ENCODE data around the gene PARD3B.

PARD3B gene

GRCh38 chr2:204898928-204899640, 353.8 kb downstream of the PARD3B start:
- DNase-seq (ENCODE audit: low spot score), result no peak

DNA sequence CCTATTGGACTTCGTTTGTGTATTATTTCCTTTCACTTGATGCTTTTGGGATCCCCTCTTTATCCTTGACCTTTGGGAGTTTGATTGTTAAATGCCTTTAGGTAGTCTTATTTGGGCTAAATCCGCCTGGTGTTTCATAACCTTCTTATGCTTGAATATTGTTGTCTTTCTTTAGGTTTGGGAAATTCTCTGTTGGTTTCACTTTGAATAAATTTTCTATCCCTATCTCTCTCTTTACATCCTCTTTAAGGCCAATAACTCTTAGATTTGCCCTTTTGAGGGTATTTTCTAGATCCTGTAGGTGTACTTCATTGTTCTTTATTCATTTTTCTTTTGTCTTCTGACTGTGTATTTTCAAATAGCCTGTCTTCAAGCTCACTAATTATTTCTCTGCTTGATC, 354.7 kb downstream of the PARD3B start:
- DNase-seq (ENCODE audit: low spot score), result no peak

- no peak for DNase-seq (ENCODE audit: low spot score)
These were observed 355.2 kb downstream of the PARD3B start for GRCh38 chr2:204900487-204900886.

DNA sequence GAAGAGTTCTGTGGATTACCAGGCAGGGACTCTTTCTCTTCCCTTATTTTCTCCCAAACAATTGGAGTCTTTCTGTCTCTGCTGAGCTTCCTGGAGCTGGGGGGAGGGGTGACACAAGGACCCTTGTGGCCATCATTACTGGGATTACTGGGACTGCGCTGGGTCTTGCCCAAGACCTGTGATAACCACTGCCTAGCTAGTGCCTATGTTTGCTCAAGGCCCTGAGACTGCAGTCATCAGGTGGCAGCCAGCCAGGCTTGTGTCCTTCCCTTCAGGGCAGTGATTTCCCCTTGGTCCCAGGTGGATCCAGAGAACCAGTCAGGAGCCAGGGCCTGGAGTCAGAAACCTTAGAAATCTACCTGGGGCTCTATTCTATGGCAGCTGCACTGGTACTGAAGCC, 355.6 kb downstream of the PARD3B start:
- DNase-seq (ENCODE audit: low spot score), result no peak

DNA sequence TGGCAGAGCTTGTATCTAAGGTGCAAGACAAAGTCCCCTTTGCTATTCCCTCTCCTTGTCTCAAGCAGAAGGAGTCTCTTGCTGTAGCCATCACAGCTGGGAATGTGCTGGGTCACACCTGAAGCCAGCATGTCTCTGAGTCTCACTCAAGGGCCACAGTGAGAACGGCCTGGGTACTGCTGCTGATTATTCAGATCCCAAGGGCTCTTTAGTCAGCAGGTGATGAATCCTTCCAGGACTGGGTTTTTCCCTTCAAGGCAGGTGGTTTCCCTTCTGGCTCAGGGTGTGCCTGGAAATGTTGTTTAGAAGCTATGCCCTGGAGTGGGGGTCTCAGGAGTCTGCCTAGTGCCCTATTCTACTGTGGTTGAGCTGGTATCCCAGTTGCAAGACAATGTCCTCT, 356.3 kb downstream of the PARD3B start:
- DNase-seq (ENCODE audit: low spot score), result no peak

DNA sequence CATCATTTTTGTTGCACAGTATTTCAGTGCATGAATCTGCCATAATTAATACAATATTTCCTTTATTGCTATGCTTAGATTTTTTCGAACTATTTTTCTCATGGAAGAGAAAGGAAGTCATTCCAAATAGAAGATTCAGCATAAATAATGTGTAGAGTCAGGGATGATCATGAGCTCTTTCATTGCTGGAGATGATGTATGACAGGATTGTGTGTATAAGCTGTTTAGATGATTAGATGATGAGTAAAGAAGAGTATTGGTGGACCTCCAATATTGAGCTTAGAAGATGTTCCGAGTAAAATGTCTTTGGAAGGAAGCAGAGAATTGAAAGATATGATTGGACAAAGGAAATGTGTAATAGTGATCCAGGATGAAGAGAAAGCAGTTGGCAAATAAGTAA, 364.5 kb downstream of the PARD3B start:
- DNase-seq (ENCODE audit: low spot score), result no peak

- DNase-seq (ENCODE audit: low spot score), result no peak
These were observed 368.0 kb downstream of the PARD3B start for GRCh38 chr2:204913312-204913711.

DNA sequence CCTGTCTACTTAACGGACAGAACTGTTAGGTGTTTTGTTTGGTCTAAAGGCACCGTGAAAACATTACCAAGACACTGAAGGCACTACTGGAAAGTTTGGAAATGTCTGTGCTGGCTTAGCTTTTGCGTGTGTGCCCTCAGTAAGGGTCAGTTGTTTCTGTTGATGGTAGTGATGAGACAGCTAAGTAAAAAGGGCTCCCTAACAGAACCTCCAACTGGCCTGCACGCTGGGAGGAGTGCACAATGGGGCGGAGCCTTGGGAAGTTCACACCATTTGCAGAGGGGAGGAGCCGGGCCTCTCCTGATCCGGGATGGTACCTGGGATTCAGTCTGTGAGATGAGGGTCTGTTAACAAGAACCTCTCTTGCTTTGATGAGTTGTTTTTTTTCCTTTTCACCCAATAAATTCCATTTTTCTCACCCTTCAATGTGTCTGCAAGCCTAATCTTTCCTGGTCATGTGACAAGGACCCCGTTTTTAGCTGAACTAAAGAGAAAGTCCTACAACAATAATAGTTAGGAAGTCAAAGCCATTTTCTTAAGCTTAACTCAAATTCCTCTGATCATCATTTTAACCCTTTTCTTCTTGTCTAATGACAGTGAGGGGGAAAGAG, 368.7 kb downstream of the PARD3B start:
- DNase-seq (ENCODE audit: low spot score), result no peak

GRCh38 chr2:204914708-204915107, 369.4 kb downstream of the PARD3B start:
- DNase-seq (ENCODE audit: low spot score), result no peak

GRCh38 chr2:204917089-204917701, 371.9 kb downstream of the PARD3B start:
- no peak for DNase-seq (ENCODE audit: low spot score)

GRCh38 chr2:204920776-204921175, 375.5 kb downstream of the PARD3B start:
- no peak for DNase-seq (ENCODE audit: low spot score)

DNA sequence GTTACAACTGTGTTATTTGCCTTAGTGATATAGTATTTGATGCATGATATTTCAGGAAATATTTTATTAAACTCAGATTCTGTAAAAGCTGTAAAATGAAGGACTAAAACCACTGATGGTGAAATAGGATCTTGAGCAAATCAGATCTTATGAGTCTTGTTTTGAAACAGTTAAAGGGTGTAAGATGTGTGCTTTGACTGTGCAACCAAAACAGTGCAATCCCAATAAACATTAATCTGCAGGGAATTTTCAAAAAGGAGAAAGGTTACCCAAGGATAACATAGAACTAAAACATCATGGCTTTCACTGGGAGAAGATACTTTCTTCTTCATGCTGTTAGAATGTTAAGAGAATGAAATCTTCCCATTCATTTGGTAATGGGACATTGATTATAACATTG, 378.7 kb downstream of the PARD3B start:
- DNase-seq (ENCODE audit: low spot score), result no peak

DNA sequence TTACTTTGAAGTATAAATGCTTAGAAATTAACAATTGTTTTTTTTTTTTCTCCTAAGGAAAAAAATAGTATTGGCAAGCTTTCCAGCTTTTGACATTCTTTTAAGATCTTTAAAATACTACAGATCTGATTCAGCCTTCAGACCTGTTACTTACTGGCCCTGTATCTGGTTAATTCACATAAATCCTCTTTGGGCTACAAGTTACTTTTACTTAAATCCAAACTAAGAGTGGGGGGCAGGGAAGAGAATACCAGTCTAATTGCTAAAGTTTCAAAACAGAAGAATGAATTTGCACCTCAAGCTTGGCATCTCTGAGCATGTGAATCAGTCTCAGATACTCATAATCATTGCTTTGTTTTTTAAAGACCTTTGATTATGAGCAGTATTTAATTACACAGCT, 386.3 kb downstream of the PARD3B start:
- DNase-seq (ENCODE audit: low spot score), result no peak

DNA sequence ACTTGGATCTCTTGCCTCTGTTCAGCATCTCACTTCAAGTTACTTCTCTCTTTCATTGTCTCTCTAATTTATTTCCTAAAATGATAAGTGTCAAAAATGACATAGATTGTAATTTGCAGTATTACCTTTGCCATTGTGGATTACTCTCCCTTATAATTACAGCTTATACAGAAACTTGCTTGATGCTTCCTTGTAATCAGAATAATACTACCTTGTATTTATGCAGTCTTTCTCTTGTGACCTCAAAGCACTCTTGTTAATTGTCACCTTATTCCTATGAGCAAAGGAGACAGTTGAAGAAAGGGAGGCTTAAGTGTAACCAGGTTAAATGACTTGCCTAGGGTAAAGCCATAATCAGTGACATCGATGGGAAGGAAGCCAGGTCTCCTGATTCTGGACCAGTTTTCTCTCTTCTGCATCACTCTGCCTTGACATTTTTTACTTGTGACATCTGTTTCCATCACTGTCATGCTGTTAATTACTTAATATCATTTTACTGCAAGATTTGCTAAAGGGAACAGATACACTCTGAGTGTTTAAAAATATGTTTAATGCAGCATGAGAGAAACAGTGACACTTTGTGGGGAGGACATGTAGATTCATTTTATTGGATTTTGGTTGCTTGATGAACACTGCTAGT, 388.6 kb downstream of the PARD3B start:
- no peak for DNase-seq (ENCODE audit: low spot score)

DNA sequence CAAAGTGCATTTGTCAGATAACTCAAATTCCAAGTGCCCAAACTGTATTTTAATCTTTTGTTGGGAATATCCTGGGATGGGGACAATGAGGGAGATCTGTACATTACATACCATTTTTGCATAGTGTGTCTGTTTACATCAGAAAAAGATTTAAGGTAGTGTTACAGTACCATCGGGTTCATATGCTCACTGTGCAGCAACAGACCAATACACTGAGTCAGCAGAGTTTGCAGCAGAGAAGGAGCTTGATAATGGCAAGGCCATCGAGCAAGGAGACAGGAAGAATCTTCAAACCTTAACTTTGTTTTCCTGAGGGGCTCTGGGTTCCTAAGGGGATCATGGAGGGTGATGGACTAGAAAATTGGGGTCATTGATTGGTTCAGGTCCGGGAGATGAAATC, 399.7 kb downstream of the PARD3B start:
- no peak for DNase-seq (ENCODE audit: low spot score)

DNA sequence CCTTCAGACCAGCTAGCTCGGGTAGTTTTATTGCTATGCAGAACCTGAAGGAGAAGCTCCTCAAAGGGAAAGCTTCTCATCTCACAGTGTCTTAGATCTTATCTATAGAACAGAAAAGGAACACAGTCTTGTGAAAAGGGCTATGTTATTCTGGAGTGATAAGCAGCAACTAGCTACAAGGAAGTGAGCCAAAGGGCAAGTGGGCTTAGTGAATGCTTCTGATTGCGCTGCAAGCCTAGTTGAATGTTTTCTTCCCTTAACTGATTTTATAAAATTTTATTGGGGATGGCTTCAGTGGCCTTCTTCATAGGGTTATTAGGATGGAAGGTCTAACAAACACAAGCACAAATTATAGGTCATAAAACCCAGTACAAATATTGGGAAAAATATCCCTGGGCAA, 400.1 kb downstream of the PARD3B start:
- no peak for DNase-seq (ENCODE audit: low spot score)

DNA sequence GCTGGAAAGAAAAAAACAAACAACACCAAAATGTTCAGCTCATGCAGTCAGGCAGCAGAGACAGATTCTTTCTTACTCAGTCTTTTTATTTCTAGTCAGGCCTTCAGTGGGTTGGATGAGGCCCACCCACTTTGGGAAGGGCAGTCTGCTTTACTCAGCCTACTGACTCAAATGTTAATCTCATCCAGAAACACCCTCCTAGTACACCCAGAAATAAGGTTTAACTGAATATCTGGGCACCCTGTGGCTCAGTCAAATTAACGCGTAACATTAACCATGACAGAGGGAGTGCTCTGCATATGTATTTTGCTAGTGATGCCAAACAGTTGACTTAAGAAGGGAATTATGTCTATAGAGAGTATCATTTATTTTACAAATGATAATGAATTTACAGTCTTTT, 401.6 kb downstream of the PARD3B start:
- DNase-seq (ENCODE audit: low spot score), result no peak

- no peak for DNase-seq (ENCODE audit: low spot score)
These were observed 402.1 kb downstream of the PARD3B start for GRCh38 chr2:204947405-204947804.

GRCh38 chr2:204948024-204948763, 402.9 kb downstream of the PARD3B start:
- no peak for DNase-seq (ENCODE audit: low spot score)

DNA sequence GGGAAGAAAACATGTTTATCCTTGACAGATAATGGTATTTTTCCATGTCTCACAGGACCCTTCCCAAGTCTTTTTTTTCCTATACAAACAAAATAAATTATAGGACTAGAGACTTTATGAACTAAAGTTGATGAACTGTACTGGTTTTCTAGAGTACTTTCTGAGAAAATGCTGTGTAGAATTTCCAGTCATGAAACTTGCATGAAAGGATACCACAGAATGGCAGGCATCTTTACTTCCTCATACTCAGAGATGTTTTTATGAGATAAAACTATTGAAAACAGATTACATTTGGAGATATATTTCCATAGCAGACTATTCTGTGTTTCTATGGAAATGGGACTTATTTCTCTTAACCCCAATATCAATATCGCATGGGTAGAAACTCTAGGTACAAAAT, 403.5 kb downstream of the PARD3B start:
- no peak for DNase-seq (ENCODE audit: low spot score)

DNA sequence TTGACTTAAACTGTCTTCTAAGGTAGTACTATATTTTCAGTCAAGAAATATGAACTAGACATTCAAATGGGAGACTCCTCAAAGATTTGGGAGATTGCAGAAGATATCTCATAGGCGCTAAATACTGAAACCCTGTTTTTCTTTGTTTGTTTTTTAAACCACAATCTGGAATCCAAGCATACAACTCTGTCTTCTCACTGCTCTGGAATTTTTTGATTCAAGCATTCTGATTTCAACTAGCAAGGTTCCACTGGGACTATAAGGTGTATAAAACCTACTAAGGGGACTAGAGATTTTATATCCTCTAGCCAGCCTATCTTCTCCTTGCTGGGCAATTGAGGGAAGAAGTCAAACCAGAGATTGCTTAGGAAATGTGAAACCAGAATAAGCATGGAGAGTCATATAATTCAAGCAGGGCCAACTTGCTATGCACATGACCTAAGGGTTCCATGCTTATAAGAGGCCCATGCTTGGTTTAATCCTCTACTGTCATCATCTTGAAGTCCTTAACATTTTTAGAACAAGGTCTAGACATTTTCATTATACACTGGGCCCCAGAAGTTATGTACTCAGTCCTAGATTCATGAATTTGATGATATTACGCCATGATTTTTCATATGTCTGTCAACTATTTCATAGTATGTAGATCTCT, 405.5 kb downstream of the PARD3B start:
- no peak for DNase-seq (ENCODE audit: low spot score)

GRCh38 chr2:204958371-204958770, 413.1 kb downstream of the PARD3B start:
- DNase-seq (ENCODE audit: low spot score), result no peak

Measured in ecto neural progenitor cell (in vitro differentiated cells).